Measurements from ENCODE around the gene SLC5A9. TPM values are rescaled to one million over a fixed set of nuclear protein-coding genes. Genes with fewer than 3 reads are reported as not detected.

SLC5A9 gene
- total RNA-seq, 2 donors from 2014 or later: not detected

GRCh38 chr1:48242141-48242736 lies 19.7 kb downstream of the SLC5A9 start:
- Histone ChIP-seq H3K4me3 (no peak overlapping the region), H3K9me3 (no peaks in the 10 kb centered on the region), H3K27me3 (replicated peaks; ENCODE audit: insufficient read depth) (no peaks in the 10 kb centered on the region), H3K4me1 (ENCODE audit: control insufficient read depth in 1 of 2, low read depth in 2 of 2) (peaks cover 0 to 10% of the 10 kb centered on the region in 2 donors), H3K36me3 (no peaks in the 10 kb centered on the region), H3K27ac (no peak overlapping the region)
- DNase-seq (ENCODE audit: low spot score) (no peak), ATAC-seq (ENCODE audit: insufficient number of reproducible peaks, low FRiP score, low read depth) (no peak)
- TF ChIP-seq, protein P1, sequence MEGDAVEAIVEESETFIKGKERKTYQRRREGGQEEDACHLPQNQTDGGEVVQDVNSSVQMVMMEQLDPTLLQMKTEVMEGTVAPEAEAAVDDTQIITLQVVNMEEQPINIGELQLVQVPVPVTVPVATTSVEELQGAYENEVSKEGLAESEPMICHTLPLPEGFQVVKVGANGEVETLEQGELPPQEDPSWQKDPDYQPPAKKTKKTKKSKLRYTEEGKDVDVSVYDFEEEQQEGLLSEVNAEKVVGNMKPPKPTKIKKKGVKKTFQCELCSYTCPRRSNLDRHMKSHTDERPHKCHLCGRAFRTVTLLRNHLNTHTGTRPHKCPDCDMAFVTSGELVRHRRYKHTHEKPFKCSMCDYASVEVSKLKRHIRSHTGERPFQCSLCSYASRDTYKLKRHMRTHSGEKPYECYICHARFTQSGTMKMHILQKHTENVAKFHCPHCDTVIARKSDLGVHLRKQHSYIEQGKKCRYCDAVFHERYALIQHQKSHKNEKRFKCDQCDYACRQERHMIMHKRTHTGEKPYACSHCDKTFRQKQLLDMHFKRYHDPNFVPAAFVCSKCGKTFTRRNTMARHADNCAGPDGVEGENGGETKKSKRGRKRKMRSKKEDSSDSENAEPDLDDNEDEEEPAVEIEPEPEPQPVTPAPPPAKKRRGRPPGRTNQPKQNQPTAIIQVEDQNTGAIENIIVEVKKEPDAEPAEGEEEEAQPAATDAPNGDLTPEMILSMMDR (IDR thresholded peaks at IDR 0.05): no peak

DNA sequence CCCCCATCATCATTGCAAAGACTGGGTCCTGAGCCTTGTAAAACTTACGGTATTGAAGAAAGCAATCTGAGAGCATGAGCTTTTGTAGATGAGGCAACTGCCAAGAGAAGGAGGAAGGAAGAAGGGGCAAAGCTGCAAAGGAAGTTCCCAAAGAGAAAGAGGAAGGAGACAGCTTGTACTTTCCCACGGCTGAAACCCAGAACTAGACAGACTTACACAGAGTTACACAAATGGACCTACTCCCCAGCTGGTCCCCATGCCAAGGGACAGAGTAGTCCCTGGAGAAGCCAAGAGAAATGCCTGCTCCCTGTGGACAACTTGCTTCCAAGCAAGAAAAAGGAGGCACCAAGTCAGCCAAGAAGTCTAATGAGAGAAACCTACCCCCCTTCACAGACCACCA lies 22.6 kb downstream of the SLC5A9 start:
- Histone ChIP-seq H3K4me1 (ENCODE audit: control insufficient read depth in 1 of 2, low read depth in 2 of 2) (peaks cover 0 to 10% of the 10 kb centered on the region in 2 donors), H3K9me3 (no peaks in the 10 kb centered on the region), H3K27ac (no peak overlapping the region), H3K27me3 (replicated peaks; ENCODE audit: insufficient read depth) (no peaks in the 10 kb centered on the region), H3K36me3 (no peaks in the 10 kb centered on the region), H3K4me3 (no peak overlapping the region)
- DNase-seq (ENCODE audit: low spot score) (no peak), ATAC-seq (ENCODE audit: insufficient number of reproducible peaks, low FRiP score, low read depth) (peak; percentile 40)
- TF ChIP-seq, protein P1 (IDR thresholded peaks at IDR 0.05): no peak

DNA sequence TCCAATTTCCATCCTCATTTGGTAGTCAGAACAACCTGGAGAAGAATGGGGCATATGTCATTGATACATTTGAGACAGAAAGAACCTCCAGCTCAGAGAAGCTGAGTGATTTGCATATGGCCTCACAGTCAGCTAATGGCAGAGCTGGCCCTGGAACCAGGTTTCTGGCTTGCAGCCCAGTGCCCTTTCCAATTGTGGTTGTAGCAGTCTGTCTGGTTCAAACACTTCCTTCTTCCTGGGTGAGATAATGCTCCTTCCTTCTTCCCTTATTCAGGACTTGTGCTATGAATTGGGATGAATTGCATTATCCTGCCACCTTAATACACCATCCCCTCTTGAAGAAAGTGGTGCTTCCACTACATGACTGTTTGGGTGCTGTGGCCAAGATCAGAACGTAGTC lies 24.2 kb downstream of the SLC5A9 start:
- no peak for DNase-seq (ENCODE audit: low spot score)
- no peak overlapping the region for H3K4me3 ChIP-seq
- no peaks in the 10 kb centered on the region for H3K9me3 ChIP-seq
- no peak overlapping the region for H3K27ac ChIP-seq
- no peak for ATAC-seq (ENCODE audit: insufficient number of reproducible peaks, low FRiP score, low read depth)
- no peaks in the 10 kb centered on the region for H3K27me3 ChIP-seq (replicated peaks; ENCODE audit: insufficient read depth)
- TF ChIP-seq, protein P1 (IDR thresholded peaks at IDR 0.05): no peak
- peaks cover 0 to 10% of the 10 kb centered on the region in 2 donors for H3K4me1 ChIP-seq (ENCODE audit: control insufficient read depth in 1 of 2, low read depth in 2 of 2)
- no peaks in the 10 kb centered on the region for H3K36me3 ChIP-seq

- H3K4me3 ChIP-seq: no peak overlapping the region
- no peaks in the 10 kb centered on the region for H3K9me3 ChIP-seq
- no peak overlapping the region for H3K27ac ChIP-seq
- H3K4me1 ChIP-seq (ENCODE audit: control insufficient read depth in 1 of 2, low read depth in 2 of 2): peaks cover 0 to 10% of the 10 kb centered on the region in 2 donors
- H3K27me3 ChIP-seq (replicated peaks; ENCODE audit: insufficient read depth): no peaks in the 10 kb centered on the region
- DNase-seq (ENCODE audit: low spot score) (no peak), ATAC-seq (ENCODE audit: insufficient number of reproducible peaks, low FRiP score, low read depth) (no peak)
- no peaks in the 10 kb centered on the region for H3K36me3 ChIP-seq
- TF ChIP-seq, protein P1 (IDR thresholded peaks at IDR 0.05): no peak
These were observed 25.8 kb downstream of the SLC5A9 start for GRCh38 chr1:48248356-48248755.

GRCh38 chr1:48249868-48250267 lies 27.4 kb downstream of the SLC5A9 start:
- Histone ChIP-seq H3K27ac (no peak overlapping the region), H3K9me3 (no peaks in the 10 kb centered on the region), H3K27me3 (replicated peaks; ENCODE audit: insufficient read depth) (no peaks in the 10 kb centered on the region), H3K4me1 (ENCODE audit: control insufficient read depth in 1 of 2, low read depth in 2 of 2) (peaks cover 0 to 10% of the 10 kb centered on the region in 2 donors), H3K36me3 (no peaks in the 10 kb centered on the region), H3K4me3 (no peak overlapping the region)
- TF ChIP-seq, protein P1 (IDR thresholded peaks at IDR 0.05): no peak
- ATAC-seq (ENCODE audit: insufficient number of reproducible peaks, low FRiP score, low read depth) (no peak), DNase-seq (ENCODE audit: low spot score) (no peak)

All from thoracic aorta (tissue), 2 donors.